CD4-positive, alpha-beta T cell (primary cell): ENCODE measurements around the gene SUGP1. TPM values are rescaled to one million over a fixed set of nuclear protein-coding genes. Genes with fewer than 3 reads are reported as not detected.

Source experiments
- ATAC-seq: fragments of 200-7000 bp; cut with Tn5 transposase; one replicate; pipeline ENCODE4 v1.10.0; 2022; ENCODE audit warnings: mild to moderate bottlenecking; ENCODE audit not compliant: poor library complexity
- CTCF ChIA-PET: fragments of 350-600 bp; sonication (Branson Sonifier 250); formaldehyde crosslinking; loops from one replicate; lab custom pipeline; 2021; ENCODE audit warnings: antibody characterized with exemption, inconsistent platforms; lab: Charles Lee
- POLR2A ChIA-PET: fragments of 350-600 bp; sonication (Branson Sonifier 250); formaldehyde crosslinking; loops from one replicate; lab custom pipeline; 2021; ENCODE audit warnings: antibody characterized with exemption, inconsistent platforms; lab: Charles Lee
- DNase-seq, 14 experiments: peaks; one replicate each; pipeline ENCODE4 v3.0.0-alpha.2; 2013 to 2020; ENCODE audit warnings: mixed read lengths in 2 of 14
- H3K27ac ChIP-seq, 2 donors: one replicate each; pipeline versions ENCODE4 v1.5.1 to v1.7.0; 2013; ENCODE audit warnings: low read length in 2 of 2, low read depth in 1 of 2, mild to moderate bottlenecking in 1 of 2
- H3K27me3 ChIP-seq, 2 experiments: 1 replicate in 1 of 2; 2 replicates in 1 of 2; pipeline versions ENCODE4 v1.6.1 to v1.7.0; 2013; ENCODE audit warnings: low read length in 2 of 2, control low read depth in 1 of 2, mild to moderate bottlenecking in 1 of 2, moderate library complexity in 1 of 2; ENCODE audit not compliant: insufficient read depth in 2 of 2, control insufficient read depth in 1 of 2
- H3K36me3 ChIP-seq: one replicate; pipeline ENCODE4 v1.6.1; 2013; ENCODE audit warnings: low read length, control low read depth; ENCODE audit not compliant: insufficient read depth
- H3K4me1 ChIP-seq: one replicate; pipeline ENCODE4 v1.6.1; 2013; ENCODE audit warnings: low read length, control low read depth; ENCODE audit not compliant: insufficient read depth
- H3K4me3 ChIP-seq: one replicate; pipeline ENCODE4 v1.5.1; 2013; ENCODE audit warnings: mild to moderate bottlenecking, low read length, moderate library complexity
- H3K9me3 ChIP-seq, 2 experiments: 1 replicate in 1 of 2; 2 replicates in 1 of 2; pipeline versions ENCODE4 v1.6.1 to v1.7.0; 2013; ENCODE audit warnings: low read length in 2 of 2, mild to moderate bottlenecking in 2 of 2, control low read depth in 1 of 2, moderate library complexity in 1 of 2; ENCODE audit not compliant: control insufficient read depth in 1 of 2, insufficient read depth in 1 of 2
- H3K27ac Mint-ChIP-seq: one replicate; pipeline ENCODE4 v1.8.0; 2020; ENCODE audit warnings: mixed read lengths
- H3K27me3 Mint-ChIP-seq: one replicate; pipeline ENCODE4 v1.8.0; 2021; ENCODE audit warnings: mixed read lengths
- H3K36me3 Mint-ChIP-seq: one replicate; pipeline ENCODE4 v1.8.0; 2021; ENCODE audit warnings: low read depth, mixed read lengths
- H3K4me1 Mint-ChIP-seq: one replicate; pipeline ENCODE4 v1.8.0; 2021; ENCODE audit warnings: low read depth, mixed read lengths
- H3K4me3 Mint-ChIP-seq: one replicate; pipeline ENCODE4 v1.8.0; 2020; ENCODE audit warnings: mild to moderate bottlenecking, mixed read lengths
- H3K9me3 Mint-ChIP-seq: one replicate; pipeline ENCODE4 v1.8.0; 2020; ENCODE audit warnings: mixed read lengths
- CTCF ChIP-seq: fragments of 200-600 bp; IDR thresholded peaks from one replicate; pipeline ENCODE4 v1.8.0; 2022; ENCODE audit warnings: antibody characterized with exemption, mild to moderate bottlenecking
- intact Hi-C, 2 experiments: fragments of 100-400 bp; cut with DNase I in 1 of 2; cut with micrococcal nuclease in 1 of 2; formaldehyde crosslinking; loops; one replicate each; pipeline versions ENCODE4 v1.15.1 to v1.9.0; 2023 to 2025; cut with DNase I, micrococcal nuclease
- total RNA-seq, 174 experiments: library from RNA in 2 of 174; stranded (reverse) in 2 of 174; gene quantifications; one replicate each; pipeline ENCODE4 v1.2.3 and lab custom pipeline; 2021 to 2026

SUGP1 gene
- total RNA-seq, 2 experiments from 2014 or later, result 49.7 to 56.0 TPM

GRCh38 chr19:19356901-19357566, 36.7 kb upstream of the SUGP1 start:
- no peak overlapping the region for H3K4me3 ChIP-seq
- no peaks in the 10 kb centered on the region for H3K27me3 ChIP-seq
- no peaks in the 10 kb centered on the region for H3K9me3 Mint-ChIP-seq
- no peak for ATAC-seq
- H3K36me3 ChIP-seq, result peaks cover 51% of the 10 kb centered on the region
- H3K27ac Mint-ChIP-seq, result peak overlapping the region; percentile 68
- no peaks in the 10 kb centered on the region for H3K27me3 Mint-ChIP-seq
- intact Hi-C loops, result loop anchor here in 1 of 2 experiments (2.0 kb wide), 1 partner anchor 34 kb away; no protein-coding TSS in a partner anchor
- ChIA-PET POLR2A (interaction anchor here (1.7 kb wide), 1 partner anchor 134 kb away, joined by 8 read pairs; no protein-coding TSS in a partner anchor), CTCF (no interaction called here)
- peaks cover 51% of the 10 kb centered on the region for H3K36me3 Mint-ChIP-seq
- peaks cover 30% of the 10 kb centered on the region for H3K4me1 Mint-ChIP-seq
- peak in 1 of 14 experiments; percentile 27 for DNase-seq
- H3K9me3 ChIP-seq, result no peaks in the 10 kb centered on the region
- H3K4me3 Mint-ChIP-seq, result no peak overlapping the region
- TF ChIP-seq CTCF, result no peak
- no peak overlapping the region for H3K27ac ChIP-seq
- peaks cover 24% of the 10 kb centered on the region for H3K4me1 ChIP-seq

GRCh38 chr19:19356500-19356899, 36.2 kb upstream of the SUGP1 start:
- ATAC-seq (no peak), DNase-seq (no peak)
- Mint-ChIP-seq H3K9me3 (no peaks in the 10 kb centered on the region), H3K27me3 (no peaks in the 10 kb centered on the region), H3K27ac (no peak overlapping the region), H3K36me3 (peaks cover 53% of the 10 kb centered on the region), H3K4me3 (no peak overlapping the region), H3K4me1 (peaks cover 27% of the 10 kb centered on the region)
- POLR2A ChIA-PET, result no interaction called here
- Histone ChIP-seq H3K9me3 (no peaks in the 10 kb centered on the region), H3K27me3 (no peaks in the 10 kb centered on the region), H3K4me3 (no peak overlapping the region), H3K27ac (no peak overlapping the region), H3K4me1 (peaks cover 20% of the 10 kb centered on the region), H3K36me3 (peaks cover 55% of the 10 kb centered on the region)
- intact Hi-C loops, result loop anchor here in 1 of 2 experiments (2.0 kb wide), 1 partner anchor 34 kb away; no protein-coding TSS in a partner anchor
- CTCF ChIA-PET, result no interaction called here
- TF ChIP-seq CTCF, result no peak

GRCh38 chr19:19355606-19356139, 35.4 kb upstream of the SUGP1 start:
- CTCF ChIA-PET, result no interaction called here
- no peaks in the 10 kb centered on the region for H3K9me3 Mint-ChIP-seq
- no peak for ATAC-seq
- no peak for TF ChIP-seq CTCF
- Histone ChIP-seq H3K27me3 (no peaks in the 10 kb centered on the region), H3K27ac (no peak overlapping the region), H3K4me3 (no peak overlapping the region), H3K9me3 (no peaks in the 10 kb centered on the region), H3K4me1 (peaks cover 12% of the 10 kb centered on the region), H3K36me3 (peaks cover 58% of the 10 kb centered on the region)
- no peaks in the 10 kb centered on the region for H3K27me3 Mint-ChIP-seq
- H3K4me3 Mint-ChIP-seq, result no peak overlapping the region
- POLR2A ChIA-PET, result interaction anchor here (1.2 kb wide), 1 partner anchor 9 kb away, joined by 3 read pairs; no protein-coding TSS in a partner anchor
- DNase-seq, result no peak
- intact Hi-C loops, result loop anchor here in 1 of 2 experiments (2.0 kb wide), 1 partner anchor 33 kb away; no protein-coding TSS in a partner anchor
- no peak overlapping the region for H3K27ac Mint-ChIP-seq
- peaks cover 20% of the 10 kb centered on the region for H3K4me1 Mint-ChIP-seq
- H3K36me3 Mint-ChIP-seq, result peaks cover 53% of the 10 kb centered on the region
